K562 (cell line): ENCODE data around the gene CTIF. TPM values are rescaled to one million over a fixed set of nuclear protein-coding genes. Genes with fewer than 3 reads are reported as not detected.

Source experiments
- ATAC-seq: fragments of 200-7000 bp; cut with Tn5 transposase; 3 replicates; pipeline ENCODE4 v1.9.1; 2020; ENCODE audit warnings: moderate library complexity
- BruUV-seq: library from RNA; stranded (reverse); fragments of 400-500 nt; replicated peaks from 2 replicates; lab custom pipeline; 2021; lab: Mats Ljungman, UMichigan
- CTCF ChIA-PET: fragments of 300-600 bp; formaldehyde crosslinking; extraction: SDS; loops from one replicate; lab custom pipeline; 2021; ENCODE audit warnings: low intra/inter-chr PET ratio; lab: Yijun Ruan, JAX
- POLR2A ChIA-PET: fragments of 300-600, 350-650 bp; sonication (Branson Sonifier 250); formaldehyde crosslinking; extraction: SDS; loops from one replicate; lab custom pipeline; 2021; ENCODE audit warnings: antibody characterized with exemption, inconsistent platforms; lab: Yijun Ruan, JAX
- DNase-seq, 4 experiments: peaks; one replicate each; pipeline versions ENCODE4 v3.0.0 to v3.0.0-alpha.2; 2011 to 2018; ENCODE audit warnings: low spot score in 3 of 4, mixed read lengths in 3 of 4; ENCODE audit errors: extremely low read depth in 1 of 4
- FAIRE-seq: peaks from 2 replicates; lab custom pipeline; 2011; peaks lifted over from hg19 to GRCh38; lab: Jason Lieb, UNC
- H2AFZ ChIP-seq: 2 replicates; pipeline ENCODE4 v1.6.0; 2011; ENCODE audit warnings: low read depth, low read length, control low read depth, inconsistent platforms
- H3K27ac ChIP-seq: fragments of 200-600 bp; 3 replicates; pipeline ENCODE4 v1.8.0; 2011; ENCODE audit warnings: low read depth, mild to moderate bottlenecking, control low read depth, inconsistent platforms, low read length, moderate library complexity, mixed read lengths; ENCODE audit errors: extremely low read depth
- H3K27me3 ChIP-seq, 2 experiments: fragments of 300-600 bp in 1 of 2; 2 replicates in 1 of 2; 3 replicates in 1 of 2; pipeline versions ENCODE4 v1.6.0 to v1.8.0; 2011; ENCODE audit warnings: inconsistent platforms in 2 of 2, low read length in 2 of 2, mild to moderate bottlenecking in 1 of 2, mixed read lengths in 1 of 2, moderate library complexity in 1 of 2; ENCODE audit not compliant: control insufficient read depth in 2 of 2, insufficient read depth in 2 of 2
- H3K36me3 ChIP-seq: fragments of 300-600 bp; 3 replicates; pipeline ENCODE4 v1.8.0; 2011; ENCODE audit warnings: mild to moderate bottlenecking, low read length, inconsistent platforms; ENCODE audit not compliant: control insufficient read depth, insufficient read depth
- H3K4me1 ChIP-seq, 2 experiments: fragments of 200-600 bp in 1 of 2; replicated peaks in 1 of 2; 2 replicates in 1 of 2; 3 replicates in 1 of 2; pipeline versions ENCODE4 v1.5.1 to v1.8.0; 2011; ENCODE audit warnings: inconsistent platforms in 2 of 2, low read length in 2 of 2, mild to moderate bottlenecking in 1 of 2, mixed read lengths in 1 of 2, moderate library complexity in 1 of 2; ENCODE audit not compliant: control insufficient read depth in 2 of 2, insufficient read depth in 2 of 2
- H3K4me2 ChIP-seq: 2 replicates; pipeline ENCODE4 v1.6.1; 2011; ENCODE audit warnings: low read length, control low read depth, inconsistent platforms, mixed read lengths; ENCODE audit not compliant: insufficient read depth
- H3K4me3 ChIP-seq: fragments of 200-600 bp; sonication (generic), shearing (Covaris generic); 2 replicates; pipeline ENCODE4 v1.5.1; 2016; ENCODE audit warnings: control low read depth, inconsistent platforms
- H3K79me2 ChIP-seq: fragments of 200-600 bp; 3 replicates; pipeline ENCODE4 v1.8.0; 2011; ENCODE audit warnings: low read length, inconsistent platforms; ENCODE audit not compliant: control insufficient read depth, insufficient read depth
- H3K9ac ChIP-seq, 2 experiments: 2 replicates each; pipeline versions ENCODE4 v1.6.0 to v1.6.1; 2011; ENCODE audit warnings: low read depth in 2 of 2, low read length in 2 of 2, control low read depth in 1 of 2, inconsistent platforms in 1 of 2, mild to moderate bottlenecking in 1 of 2, mixed read lengths in 1 of 2; ENCODE audit not compliant: insufficient read depth in 1 of 2
- H3K9me1 ChIP-seq: one replicate; pipeline ENCODE4 v1.6.0; 2011; ENCODE audit warnings: inconsistent platforms, mild to moderate bottlenecking, low read length, moderate library complexity; ENCODE audit not compliant: control insufficient read depth, insufficient read depth
- H3K9me3 ChIP-seq: replicated peaks from 2 replicates; pipeline ENCODE4 v1.5.1; 2011; ENCODE audit warnings: low read depth, low read length, inconsistent platforms; ENCODE audit not compliant: control insufficient read depth, insufficient read depth
- H4K20me1 ChIP-seq: replicated peaks from 2 replicates; pipeline ENCODE4 v1.6.1; 2011; ENCODE audit warnings: low read length, inconsistent platforms, mixed read lengths; ENCODE audit not compliant: control insufficient read depth, insufficient read depth
- AFF4 ChIP-seq: sonication (generic); formaldehyde crosslinking; IDR thresholded peaks from 2 replicates; pipeline ENCODE4 v1.8.0; 2023; ENCODE audit warnings: mild to moderate bottlenecking, missing genetic modification reagents
- C11orf30 ChIP-seq: fragments of 450-650 bp; IDR thresholded peaks from 2 replicates; pipeline ENCODE4 v1.6.1; 2016; ENCODE audit warnings: low read depth, mild to moderate bottlenecking
- GMEB1 ChIP-seq: fragments of 250-450 bp; sonication (Bioruptor Pico); IDR thresholded peaks from 2 replicates; pipeline ENCODE4 v1.4.0; 2020; ENCODE audit warnings: mild to moderate bottlenecking
- HOXB6 ChIP-seq: fragments of 250-450 bp; sonication (Bioruptor Pico); IDR thresholded peaks from 2 replicates; pipeline ENCODE4 v1.5.1; 2022; ENCODE audit warnings: mild to moderate bottlenecking, borderline replicate concordance
- MNT ChIP-seq, 2 experiments: fragments of 450-650 bp; conservative IDR thresholded peaks; 2 replicates each; pipeline ENCODE4 v1.6.1; 2017; ENCODE audit warnings: mild to moderate bottlenecking in 2 of 2, moderate library complexity in 2 of 2
- NR2C1 ChIP-seq, 2 experiments: fragments of 450-650 bp; IDR thresholded peaks; 2 replicates each; pipeline ENCODE4 v1.6.1; 2017; ENCODE audit warnings: mild to moderate bottlenecking in 2 of 2, antibody characterized with exemption in 1 of 2, inconsistent platforms in 1 of 2, missing compliant biosample characterization in 1 of 2, missing genetic modification characterization in 1 of 2
- SREBF2 ChIP-seq: sonication (generic); formaldehyde crosslinking; IDR thresholded peaks from 2 replicates; pipeline ENCODE4 v1.4.0; 2020; ENCODE audit warnings: mild to moderate bottlenecking, missing genetic modification reagents
- ZHX1 ChIP-seq: fragments of 150-350 bp; conservative IDR thresholded peaks from 2 replicates; pipeline ENCODE4 v1.6.1; 2014; ENCODE audit warnings: low read length
- ZNF316 ChIP-seq: fragments of 450-650 bp; IDR thresholded peaks from 2 replicates; pipeline ENCODE4 v1.6.1; 2016
- ZNF655 ChIP-seq: fragments of 250-450 bp; sonication (Bioruptor Pico); IDR thresholded peaks from 2 replicates; pipeline ENCODE4 v1.5.0; 2021
- WGBS: fragments of 100-300 bp; shearing (Covaris generic); methylation state at CpG from one replicate; pipeline ENCODE4 v1.1.6; 2016; ENCODE audit warnings: low coverage, mixed read lengths; ENCODE audit not compliant: insufficient coverage; ENCODE audit errors: missing lambda C conversion rate; 5-methylcytosine and 5-hydroxymethylcytosine counted together
- in situ Hi-C: fragments of 300-500 bp; cut with MboI; formaldehyde crosslinking; loops from 4 replicates; pipeline ENCODE4 v1.15.0; 2018; ENCODE audit warnings: inconsistent platforms, mixed read lengths
- intact Hi-C: fragments of 100-400 bp; cut with micrococcal nuclease; formaldehyde crosslinking; loops from 2 replicates; pipeline ENCODE4 v1.14.2; 2022
- polyA plus RNA-seq, 8 experiments: library from polyadenylated mRNA; depleted of rRNA in 4 of 8; stranded (reverse) in 5 of 8; unstranded in 3 of 8; fragments of >200 nt; fragmentation: Nextera tagmentation in 2 of 8; fragmentation: Illumina TruSeq in 1 of 8; extraction: Ambion mirVana in 2 of 8; extraction: Trizol in 1 of 8; gene quantifications; 2 replicates each; pipeline versions ENCODE4 v1.2.1 to v1.2.3, GENCODE V29; 2011 to 2014; ENCODE audit warnings: inconsistent platforms in 1 of 8, missing spikeins in 1 of 8
- total RNA-seq, 7 experiments: library from RNA; depleted of rRNA in 6 of 7; stranded (reverse); fragments of >200 nt in 6 of 7; fragmentation: Illumina TruSeq in 2 of 7; extraction: Trizol in 2 of 7; gene quantifications; 2 replicates each; pipeline versions ENCODE4 v1.2.1 to v1.2.3, GENCODE V29; 2011 to 2021; ENCODE audit warnings: low replicate concordance in 1 of 7

Gene CTIF
- total and polyA plus RNA-seq, 9 of the 15 experiments (the other 6 are each of a cell fraction or from before 2014, with no cell fraction given): 0.17 to 11.5 (median 2.2) TPM

- FAIRE-seq (no peak), ATAC-seq (no peak), DNase-seq (no peak)
- peaks cover 0 to 5% of the 10 kb centered on the region in 2 experiments; a peak in 2 of 5 replicates for H3K4me1 ChIP-seq
- no peaks in the 10 kb centered on the region for H3K9me3 ChIP-seq
- H3K27me3 ChIP-seq: no peaks in the 10 kb centered on the region
- 62% methylated on average over 8 of the region's 9 CpGs for WGBS
- POLR2A ChIA-PET: no interaction called here
- H4K20me1 ChIP-seq: no peaks in the 10 kb centered on the region
- H3K9ac ChIP-seq: no peak overlapping the region
- intact Hi-C loops (no loop called here), in situ Hi-C loops (no loop called here)
- no TSS peak for BruUV-seq
- CTCF ChIA-PET: no interaction called here
- no peaks in the 10 kb centered on the region for H3K36me3 ChIP-seq
- H3K79me2 ChIP-seq: no peaks in the 10 kb centered on the region
- no peak overlapping the region for H3K4me2 ChIP-seq
- H3K9me1 ChIP-seq: no peaks in the 10 kb centered on the region
- no peak overlapping the region for H3K4me3 ChIP-seq
- H3K27ac ChIP-seq: no peak overlapping the region
- no peak overlapping the region for H2AFZ ChIP-seq
- no peak for TF ChIP-seq SREBF2 (CRISPR knock-in tag)
- no peak for TF ChIP-seq ZNF316
- no peak for TF ChIP-seq AFF4 (CRISPR knock-in tag)
- no peak for TF ChIP-seq ZNF655 (CRISPR knock-in tag)
- no peak for TF ChIP-seq GMEB1 (CRISPR knock-in tag)
- no peak for TF ChIP-seq HOXB6
- no peak for TF ChIP-seq MNT (conservative IDR thresholded peaks at IDR 0.05)
- TF ChIP-seq ZHX1: no peak
- no peak for TF ChIP-seq C11orf30
- no peak for TF ChIP-seq NR2C1 (IDR thresholded peaks at IDR 0.05)
- no peak for TF ChIP-seq NR2C1 (tag; IDR thresholded peaks at IDR 0.05)
Measured at GRCh38 chr18:48700446-48700845, 161.6 kb downstream of the CTIF start.
